Mucosa of descending colon (tissue), 3 donors: ENCODE data around the gene LGR6. TPM values are rescaled to one million over a fixed set of nuclear protein-coding genes. Genes with fewer than 3 reads are reported as not detected.
"Not testable (repeated sequence)": the region's sequence is repeated elsewhere in the genome, so short reads cannot be mapped to it uniquely, and the experiment has no call there.

Experiments used
- ATAC-seq: fragments of 200-7000 bp; cut with Tn5 transposase; one replicate; pipeline ENCODE4 v1.9.1; 2020; ENCODE audit warnings: mild to moderate bottlenecking, moderate library complexity
- DNase-seq, 3 donors: peaks; one replicate each; pipeline ENCODE4 v3.0.0-alpha.2; 2020
- H3K36me3 ChIP-seq: fragments of 200-600 bp; one replicate; pipeline ENCODE4 v1.8.0; 2021; ENCODE audit warnings: low read depth, mild to moderate bottlenecking
- H3K4me1 ChIP-seq: fragments of 200-600 bp; one replicate; pipeline ENCODE4 v1.8.0; 2021; ENCODE audit warnings: low read depth, mild to moderate bottlenecking
- H3K4me3 ChIP-seq: fragments of 200-600 bp; one replicate; pipeline ENCODE4 v1.8.0; 2021; ENCODE audit warnings: mild to moderate bottlenecking
- H3K9me3 ChIP-seq: fragments of 200-600 bp; one replicate; pipeline ENCODE4 v1.8.0; 2021; ENCODE audit warnings: mild to moderate bottlenecking
- CTCF ChIP-seq: fragments of 200-600 bp; IDR thresholded peaks from one replicate; pipeline ENCODE4 v1.8.0; 2022; ENCODE audit warnings: antibody characterized with exemption, mild to moderate bottlenecking
- intact Hi-C, 2 donors: fragments of 100-400 bp; cut with DNase I in 1 of 2; cut with micrococcal nuclease in 1 of 2; formaldehyde crosslinking; loops; one replicate each; pipeline versions ENCODE4 v1.11.0 to v1.11.1; 2022; cut with DNase I, micrococcal nuclease
- total RNA-seq, 3 donors: library from RNA; stranded (reverse); fragmentation: NEBNext Ultra II Directional in 2 of 3; extraction: Animal tissue kit (Norgen Biotek cat#: 25700) in 2 of 3; gene quantifications; one replicate each; pipeline versions ENCODE4 v1.2.1 to v1.2.4, GENCODE V29; 2021 to 2023
- donor health status: DM: no; HTN: no; CAD: no; lungs with moderate emphysema.
- donor health status: DM: no; HTN: no; CAD: no.
- donor health status: DM: no; HTN: yes; CAD: no.

LGR6 gene
- total RNA-seq, 3 donors from 2014 or later = 0.66 to 4.2 (median 1.3) TPM

- DNase-seq (no peak), ATAC-seq (no peak)
- Histone ChIP-seq H3K36me3 (no peaks in the 10 kb centered on the region), H3K4me1 (no peaks in the 10 kb centered on the region), H3K4me3 (no peak overlapping the region), H3K9me3 (no peaks in the 10 kb centered on the region)
- TF ChIP-seq CTCF = no peak
- intact Hi-C loops = no loop called here
Observed at GRCh38 chr1:202238914-202239313, 45.3 kb downstream of the LGR6 start.

GRCh38 chr1:202240226-202240625 is 46.6 kb downstream of the LGR6 start:
- H3K36me3 ChIP-seq, H3K4me1 ChIP-seq, intact Hi-C loops, H3K4me3 ChIP-seq, ATAC-seq, H3K9me3 ChIP-seq, DNase-seq: not testable (repeated sequence)

GRCh38 chr1:202240956-202241355 is 47.4 kb downstream of the LGR6 start:
- no peak for ATAC-seq
- intact Hi-C loops = no loop called here
- TF ChIP-seq CTCF = no peak
- no peak for DNase-seq
- Histone ChIP-seq H3K36me3 (no peaks in the 10 kb centered on the region), H3K9me3 (no peaks in the 10 kb centered on the region), H3K4me3 (no peak overlapping the region), H3K4me1 (no peaks in the 10 kb centered on the region)

- H3K4me3 ChIP-seq = no peak overlapping the region
- intact Hi-C loops = no loop called here
- TF ChIP-seq CTCF = no peak
- no peaks in the 10 kb centered on the region for H3K36me3 ChIP-seq
- no peak for DNase-seq
- ATAC-seq = no peak
- H3K9me3 ChIP-seq = no peaks in the 10 kb centered on the region
- H3K4me1 ChIP-seq = no peaks in the 10 kb centered on the region
Observed at GRCh38 chr1:202241376-202242079, 47.9 kb downstream of the LGR6 start.

GRCh38 chr1:202242080-202242419 is 48.5 kb downstream of the LGR6 start:
- H3K4me1 ChIP-seq = no peaks in the 10 kb centered on the region
- no peak overlapping the region for H3K4me3 ChIP-seq
- H3K36me3 ChIP-seq = no peaks in the 10 kb centered on the region
- TF ChIP-seq CTCF = no peak
- DNase-seq = no peak
- no peak for ATAC-seq
- intact Hi-C loops = no loop called here
- no peaks in the 10 kb centered on the region for H3K9me3 ChIP-seq

- ATAC-seq (no peak), DNase-seq (no peak)
- intact Hi-C loops = no loop called here
- no peaks in the 10 kb centered on the region for H3K4me1 ChIP-seq
- no peaks in the 10 kb centered on the region for H3K9me3 ChIP-seq
- no peaks in the 10 kb centered on the region for H3K36me3 ChIP-seq
- TF ChIP-seq CTCF = no peak
- H3K4me3 ChIP-seq = no peak overlapping the region
Observed at GRCh38 chr1:202243006-202243405, 49.4 kb downstream of the LGR6 start.
